CD4-positive, CD25-positive, alpha-beta regulatory T cell (primary cell): Measurements from ENCODE around the gene BCAS1. TPM values are rescaled to one million over a fixed set of nuclear protein-coding genes. Genes with fewer than 3 reads are reported as not detected.
"Not testable (repeated sequence)": the region's sequence is repeated elsewhere in the genome, so short reads cannot be mapped to it uniquely, and the experiment has no call there.

Experiments used
- ATAC-seq, 2 donors: fragments of 150-1000 bp; cut with Tn5 transposase; one replicate each; pipeline ENCODE4 v1.10.0; 2021; ENCODE audit warnings: low read depth in 2 of 2, moderate number of reproducible peaks in 2 of 2, moderate library complexity in 1 of 2
- DNase-seq, 3 donors: peaks; one replicate each; pipeline versions ENCODE4 v3.0.0 to v3.0.0-alpha.2; 2012 to 2022; ENCODE audit warnings: mixed read lengths in 1 of 3
- H3K27ac ChIP-seq: one replicate; pipeline ENCODE4 v1.7.0; 2013; ENCODE audit warnings: mild to moderate bottlenecking, low read length; ENCODE audit not compliant: insufficient read depth, poor library complexity, severe bottlenecking
- H3K27me3 ChIP-seq: one replicate; pipeline ENCODE4 v1.7.0; 2013; ENCODE audit warnings: low read length; ENCODE audit not compliant: control insufficient read depth, insufficient read depth
- H3K36me3 ChIP-seq: one replicate; pipeline ENCODE4 v1.7.0; 2013; ENCODE audit warnings: mild to moderate bottlenecking, low read length, moderate library complexity; ENCODE audit not compliant: control insufficient read depth, insufficient read depth
- H3K4me1 ChIP-seq: 2 replicates; pipeline ENCODE4 v1.7.0; 2013; ENCODE audit warnings: mild to moderate bottlenecking, low read length; ENCODE audit not compliant: insufficient read depth, control insufficient read depth, poor library complexity, severe bottlenecking
- H3K4me3 ChIP-seq: one replicate; pipeline ENCODE4 v1.7.0; 2013; ENCODE audit warnings: low read depth, mild to moderate bottlenecking, low read length, moderate library complexity
- H3K9me3 ChIP-seq, 2 experiments: 1 replicate in 1 of 2; 2 replicates in 1 of 2; pipeline ENCODE4 v1.7.0; 2013; ENCODE audit warnings: low read length in 2 of 2, mild to moderate bottlenecking in 1 of 2, moderate library complexity in 1 of 2; ENCODE audit not compliant: control insufficient read depth in 2 of 2
- H3K27ac Mint-ChIP-seq, 3 donors: one replicate each; pipeline ENCODE4 v1.8.0; 2020 to 2022; ENCODE audit warnings: mild to moderate bottlenecking in 3 of 3, mixed read lengths in 3 of 3, moderate library complexity in 2 of 3
- H3K27me3 Mint-ChIP-seq: one replicate; pipeline ENCODE4 v1.8.0; 2022; ENCODE audit warnings: mild to moderate bottlenecking, mixed read lengths
- H3K36me3 Mint-ChIP-seq: one replicate; pipeline ENCODE4 v1.8.0; 2020; ENCODE audit warnings: mixed read lengths
- H3K4me1 Mint-ChIP-seq, 4 donors: one replicate each; pipeline ENCODE4 v1.8.0; 2020 to 2022; ENCODE audit warnings: mixed read lengths in 4 of 4, mild to moderate bottlenecking in 1 of 4
- H3K4me3 Mint-ChIP-seq, 4 donors: one replicate each; pipeline ENCODE4 v1.8.0; 2020 to 2022; ENCODE audit warnings: mild to moderate bottlenecking in 4 of 4, mixed read lengths in 4 of 4, moderate library complexity in 3 of 4
- H3K9me3 Mint-ChIP-seq, 7 donors: one replicate each; pipeline ENCODE4 v1.8.0; 2020 to 2022; ENCODE audit warnings: mixed read lengths in 7 of 7, mild to moderate bottlenecking in 3 of 7, moderate library complexity in 2 of 7
- polyA plus RNA-seq, 4 donors: library from polyadenylated mRNA; unstranded; fragments of 300-500 nt; fragmentation: Illumina TruSeq; gene quantifications; one replicate each; pipeline ENCODE4 v1.2.3, GENCODE V29; 2021
- total RNA-seq: library from RNA; stranded (reverse); gene quantifications from one replicate; pipeline ENCODE4 v1.2.3, GENCODE V29; 2022

The BCAS1 gene
- total and polyA plus RNA-seq, 5 donors from 2014 or later = 0.81 to 17.3 (median 12.9) TPM

- Histone ChIP-seq H3K4me1 (no peaks in the 10 kb centered on the region), H3K27ac (no peak overlapping the region), H3K4me3 (no peak overlapping the region), H3K9me3 (no peaks in the 10 kb centered on the region), H3K27me3 (peaks cover 3% of the 10 kb centered on the region), H3K36me3 (no peaks in the 10 kb centered on the region)
- H3K27ac Mint-ChIP-seq = no peak overlapping the region
- DNase-seq = no peak
- peaks cover 0 to 2% (median 0%) of the 10 kb centered on the region in 7 donors for H3K9me3 Mint-ChIP-seq
- ATAC-seq = no peak
- peaks cover 20% of the 10 kb centered on the region for H3K27me3 Mint-ChIP-seq
- no peak overlapping the region for H3K4me3 Mint-ChIP-seq
- H3K36me3 Mint-ChIP-seq = no peaks in the 10 kb centered on the region
- peaks cover 0 to 11% (median 1%) of the 10 kb centered on the region in 4 donors for H3K4me1 Mint-ChIP-seq
These were observed 56.0 kb downstream of the BCAS1 start for GRCh38 chr20:54014293-54014926.

DNA sequence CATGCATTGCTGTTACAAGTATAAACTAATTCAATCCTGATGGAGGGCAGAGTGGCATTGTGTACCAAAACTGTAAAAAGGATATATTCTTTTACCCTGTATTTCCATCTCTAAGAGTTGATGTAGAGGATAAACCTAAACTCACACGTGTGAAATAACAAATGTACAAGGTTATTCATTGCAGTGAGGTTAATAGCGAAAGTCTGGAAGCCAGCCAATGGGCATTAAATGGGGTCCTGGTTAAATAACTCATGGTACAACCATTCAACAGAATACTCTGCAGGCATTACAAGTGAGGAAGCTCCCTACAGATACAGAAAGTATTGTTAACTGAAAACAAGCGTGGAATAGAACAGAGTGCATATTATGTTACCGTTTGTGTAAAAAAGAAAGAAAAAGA, 56.9 kb downstream of the BCAS1 start:
- H3K27ac ChIP-seq = no peak overlapping the region
- DNase-seq (no peak), ATAC-seq (no peak)
- H3K9me3 Mint-ChIP-seq = peaks cover 0 to 2% (median 0%) of the 10 kb centered on the region in 7 donors
- H3K4me1 Mint-ChIP-seq = peaks cover 0 to 11% (median 1%) of the 10 kb centered on the region in 4 donors
- no peaks in the 10 kb centered on the region for H3K36me3 Mint-ChIP-seq
- no peaks in the 10 kb centered on the region for H3K36me3 ChIP-seq
- H3K4me3 Mint-ChIP-seq = no peak overlapping the region
- no peaks in the 10 kb centered on the region for H3K4me1 ChIP-seq
- peaks cover 20% of the 10 kb centered on the region for H3K27me3 Mint-ChIP-seq
- H3K27ac Mint-ChIP-seq = no peak overlapping the region
- H3K4me3 ChIP-seq = no peak overlapping the region
- peaks cover 3% of the 10 kb centered on the region for H3K27me3 ChIP-seq
- H3K9me3 ChIP-seq = no peaks in the 10 kb centered on the region

GRCh38 chr20:54011346-54011745, 59.0 kb downstream of the BCAS1 start:
- Mint-ChIP-seq H3K36me3 (peaks cover 5% of the 10 kb centered on the region), H3K9me3 (no peaks in the 10 kb centered on the region), H3K27ac (no peak overlapping the region), H3K27me3 (peaks cover 11% of the 10 kb centered on the region), H3K4me1 (peaks cover 0 to 4% (median 0%) of the 10 kb centered on the region in 4 donors), H3K4me3 (no peak overlapping the region)
- no peak for DNase-seq
- Histone ChIP-seq H3K27ac (no peak overlapping the region), H3K4me3 (no peak overlapping the region), H3K9me3 (no peaks in the 10 kb centered on the region), H3K36me3 (no peaks in the 10 kb centered on the region), H3K4me1 (no peaks in the 10 kb centered on the region), H3K27me3 (peaks cover 3% of the 10 kb centered on the region)
- ATAC-seq = no peak

GRCh38 chr20:54006216-54006615, 64.2 kb downstream of the BCAS1 start:
- H3K27ac ChIP-seq, H3K27ac Mint-ChIP-seq, DNase-seq, H3K9me3 ChIP-seq, H3K27me3 ChIP-seq, H3K36me3 Mint-ChIP-seq, H3K4me3 Mint-ChIP-seq, H3K4me3 ChIP-seq, ATAC-seq, H3K4me1 ChIP-seq, H3K36me3 ChIP-seq: not testable (repeated sequence)
- Mint-ChIP-seq H3K4me1 (peaks cover 3 to 14% (median 6%) of the 10 kb centered on the region in 4 donors), H3K27me3 (peaks cover 11% of the 10 kb centered on the region), H3K9me3 (peaks cover 0 to 13% (median 6%) of the 10 kb centered on the region in 7 donors)

DNA sequence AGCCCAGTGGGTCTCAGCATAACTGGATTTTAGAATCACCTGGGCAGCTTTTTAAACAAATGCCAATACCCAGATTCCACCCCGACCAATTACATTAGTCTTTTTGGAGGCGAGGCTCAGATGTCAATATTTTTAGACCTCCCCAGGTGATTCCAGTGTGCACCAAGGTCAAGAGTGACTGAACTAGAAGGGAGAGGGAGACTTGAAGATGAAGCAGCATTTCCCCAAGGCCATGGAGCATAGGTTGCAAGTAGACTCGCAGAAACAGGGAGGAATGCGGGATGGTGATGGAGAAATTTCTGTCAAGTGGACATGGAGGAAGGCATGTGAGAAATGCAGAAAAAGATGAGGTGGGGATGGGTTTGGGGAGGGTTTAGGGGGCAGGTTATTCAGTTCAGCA, 64.9 kb downstream of the BCAS1 start:
- peaks cover 5% of the 10 kb centered on the region for H3K36me3 Mint-ChIP-seq
- no peak for DNase-seq
- Histone ChIP-seq H3K4me1 (peaks cover 4% of the 10 kb centered on the region), H3K27ac (no peak overlapping the region), H3K27me3 (peaks cover 2% of the 10 kb centered on the region), H3K4me3 (no peak overlapping the region), H3K36me3 (no peaks in the 10 kb centered on the region), H3K9me3 (peaks cover 11 to 16% of the 10 kb centered on the region in 2 experiments)
- H3K4me3 Mint-ChIP-seq = no peak overlapping the region
- H3K27me3 Mint-ChIP-seq = peaks cover 11% of the 10 kb centered on the region
- ATAC-seq = no peak
- H3K4me1 Mint-ChIP-seq = peaks cover 3 to 14% (median 6%) of the 10 kb centered on the region in 4 donors
- no peak overlapping the region for H3K27ac Mint-ChIP-seq
- H3K9me3 Mint-ChIP-seq = peaks cover 0 to 20% (median 6%) of the 10 kb centered on the region in 7 donors

- DNase-seq (peak in 1 of 3 donors; percentile 56), ATAC-seq (peak in 1 of 2 donors; percentile 18)
- Histone ChIP-seq H3K27me3 (no peaks in the 10 kb centered on the region), H3K9me3 (peaks cover 12 to 22% of the 10 kb centered on the region in 2 experiments), H3K27ac (no peak overlapping the region), H3K36me3 (no peaks in the 10 kb centered on the region), H3K4me3 (no peak overlapping the region), H3K4me1 (peaks cover 4% of the 10 kb centered on the region)
- H3K4me3 Mint-ChIP-seq = no peak overlapping the region
- peaks cover 0 to 27% (median 6%) of the 10 kb centered on the region in 7 donors for H3K9me3 Mint-ChIP-seq
- peaks cover 5% of the 10 kb centered on the region for H3K36me3 Mint-ChIP-seq
- peaks cover 5% of the 10 kb centered on the region for H3K27me3 Mint-ChIP-seq
- H3K4me1 Mint-ChIP-seq = peaks cover 3 to 10% (median 6%) of the 10 kb centered on the region in 4 donors
- H3K27ac Mint-ChIP-seq = no peak overlapping the region
These were observed 65.9 kb downstream of the BCAS1 start for GRCh38 chr20:54004445-54004844.

DNA sequence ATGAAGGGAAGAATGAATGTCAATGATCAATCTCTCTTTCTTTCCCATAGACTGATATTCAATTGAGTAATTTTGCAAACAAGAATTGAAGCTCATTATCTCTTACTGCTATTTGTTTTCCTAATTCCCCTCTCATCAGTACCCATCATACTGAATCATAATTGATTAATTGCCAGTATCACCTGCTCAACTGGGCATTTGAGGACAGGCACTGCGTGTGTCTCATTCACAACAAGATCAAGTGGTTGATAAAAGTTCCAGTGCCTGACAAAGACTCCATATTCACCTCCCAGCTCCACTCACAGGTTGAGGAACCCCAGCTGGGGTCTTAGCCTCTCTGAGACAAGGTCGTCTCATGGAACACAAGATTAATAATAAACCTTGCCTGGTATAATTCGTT, 67.7 kb downstream of the BCAS1 start:
- Histone ChIP-seq H3K4me3 (no peak overlapping the region), H3K27me3 (no peaks in the 10 kb centered on the region), H3K4me1 (peaks cover 4% of the 10 kb centered on the region), H3K27ac (no peak overlapping the region), H3K36me3 (no peaks in the 10 kb centered on the region), H3K9me3 (peaks cover 12 to 22% of the 10 kb centered on the region in 2 experiments)
- Mint-ChIP-seq H3K27me3 (peaks cover 5% of the 10 kb centered on the region), H3K9me3 (peaks cover 2 to 31% (median 6%) of the 10 kb centered on the region in 7 donors), H3K27ac (no peak overlapping the region), H3K36me3 (peaks cover 5% of the 10 kb centered on the region), H3K4me3 (no peak overlapping the region), H3K4me1 (peaks cover 3 to 10% (median 6%) of the 10 kb centered on the region in 4 donors)
- no peak for ATAC-seq
- no peak for DNase-seq

DNA sequence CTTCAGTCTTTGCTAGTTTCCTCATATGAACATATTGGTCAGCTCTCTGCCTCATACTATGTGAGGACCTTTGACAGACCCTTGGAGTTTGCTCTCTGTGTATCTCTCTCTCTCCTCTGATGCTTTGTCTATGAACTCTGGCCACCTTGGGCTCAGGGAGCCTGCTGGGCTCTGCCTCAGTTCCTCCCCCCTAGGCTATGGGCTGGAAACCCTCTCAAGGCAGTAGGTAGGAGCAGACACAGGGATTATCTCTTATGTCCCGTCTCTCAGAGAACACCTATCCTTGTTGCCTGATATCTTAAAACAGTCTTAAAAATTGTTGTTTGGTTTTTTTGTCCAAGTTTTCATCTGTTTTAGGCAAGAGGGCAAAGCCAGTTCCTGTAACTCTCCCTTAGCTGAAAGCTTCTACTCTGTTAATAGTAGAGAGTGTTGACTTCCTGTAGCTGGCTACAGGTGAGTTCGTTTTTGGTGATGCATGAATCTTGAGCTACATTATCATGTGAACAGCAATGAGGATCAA, 68.3 kb downstream of the BCAS1 start:
- H3K27me3 ChIP-seq = no peaks in the 10 kb centered on the region
- peaks cover 2 to 31% (median 6%) of the 10 kb centered on the region in 7 donors for H3K9me3 Mint-ChIP-seq
- no peak overlapping the region for H3K27ac Mint-ChIP-seq
- H3K4me3 Mint-ChIP-seq = no peak overlapping the region
- H3K4me3 ChIP-seq = no peak overlapping the region
- peaks cover 4% of the 10 kb centered on the region for H3K36me3 Mint-ChIP-seq
- ATAC-seq = no peak
- no peaks in the 10 kb centered on the region for H3K36me3 ChIP-seq
- DNase-seq = no peak
- H3K27ac ChIP-seq = no peak overlapping the region
- peaks cover 4% of the 10 kb centered on the region for H3K4me1 ChIP-seq
- peaks cover 12 to 22% of the 10 kb centered on the region in 2 experiments for H3K9me3 ChIP-seq
- peaks cover 4% of the 10 kb centered on the region for H3K27me3 Mint-ChIP-seq
- H3K4me1 Mint-ChIP-seq = peaks cover 3 to 10% (median 6%) of the 10 kb centered on the region in 4 donors
